Calu3 (cell line): ENCODE results near the gene SNU13. TPM values are rescaled to one million over a fixed set of nuclear protein-coding genes. Genes with fewer than 3 reads are reported as not detected.

Source experiments
- BruUV-seq: library from RNA; stranded (reverse); fragments of 400-500 nt; replicated peaks from 2 replicates; lab custom pipeline; 2021; lab: Mats Ljungman, UMichigan
- CTCF ChIA-PET: fragments of 300-600 bp; sonication (Branson Sonifier 250); formaldehyde crosslinking; loops from one replicate; lab custom pipeline; 2022; ENCODE audit warnings: antibody characterized with exemption; lab: Charles Lee
- DNase-seq: peaks from one replicate; pipeline ENCODE4 v3.0.0; 2022
- H3K27ac Mint-ChIP-seq: one replicate; pipeline ENCODE4 v1.8.0; 2022; ENCODE audit warnings: mixed read lengths; ENCODE audit not compliant: unreplicated experiment
- H3K27me3 Mint-ChIP-seq: one replicate; pipeline ENCODE4 v1.8.0; 2022; ENCODE audit warnings: mixed read lengths; ENCODE audit not compliant: unreplicated experiment
- H3K36me3 Mint-ChIP-seq: one replicate; pipeline ENCODE4 v1.8.0; 2022; ENCODE audit warnings: mild to moderate bottlenecking, moderate library complexity, mixed read lengths; ENCODE audit not compliant: insufficient read depth, unreplicated experiment
- H3K4me1 Mint-ChIP-seq: one replicate; pipeline ENCODE4 v1.8.0; 2022; ENCODE audit warnings: mild to moderate bottlenecking, low read depth, mixed read lengths; ENCODE audit not compliant: unreplicated experiment
- H3K4me3 Mint-ChIP-seq: one replicate; pipeline ENCODE4 v1.8.0; 2022; ENCODE audit warnings: mild to moderate bottlenecking, low read depth, moderate library complexity, mixed read lengths; ENCODE audit not compliant: unreplicated experiment
- H3K9me3 Mint-ChIP-seq: one replicate; pipeline ENCODE4 v1.8.0; 2022; ENCODE audit warnings: low read depth, mixed read lengths; ENCODE audit not compliant: unreplicated experiment
- CTCF ChIP-seq: fragments of 200-600 bp; IDR thresholded peaks from one replicate; pipeline ENCODE4 v1.8.0; 2022; ENCODE audit warnings: antibody characterized with exemption; ENCODE audit not compliant: unreplicated experiment
- intact Hi-C: fragments of 100-400 bp; cut with micrococcal nuclease; formaldehyde crosslinking; loops from one replicate; pipeline ENCODE4 v1.10.0; 2022; ENCODE audit not compliant: unreplicated experiment
- total RNA-seq: library from RNA; stranded (reverse); gene quantifications from 2 replicates; pipeline ENCODE4 v1.2.3, GENCODE V29; 2022

Gene SNU13
- total RNA-seq, 1 experiment from 2014 or later = 213 TPM

- DNase-seq = no peak
- H3K4me3 Mint-ChIP-seq = no peak overlapping the region
- BruUV-seq = no TSS peak
- H3K27me3 Mint-ChIP-seq = peaks cover 14% of the 10 kb centered on the region
- no peaks in the 10 kb centered on the region for H3K36me3 Mint-ChIP-seq
- no peak for TF ChIP-seq CTCF
- no peaks in the 10 kb centered on the region for H3K4me1 Mint-ChIP-seq
- no peaks in the 10 kb centered on the region for H3K9me3 Mint-ChIP-seq
- H3K27ac Mint-ChIP-seq = no peak overlapping the region
- CTCF ChIA-PET = no interaction called here
- intact Hi-C loops = no loop called here
Measured at GRCh38 chr22:41702763-41703162, 14.1 kb upstream of the SNU13 start.

- no peak overlapping the region for H3K4me3 Mint-ChIP-seq
- no peaks in the 10 kb centered on the region for H3K4me1 Mint-ChIP-seq
- TF ChIP-seq CTCF = no peak
- CTCF ChIA-PET = no interaction called here
- no peak for DNase-seq
- BruUV-seq = no TSS peak
- H3K9me3 Mint-ChIP-seq = no peaks in the 10 kb centered on the region
- intact Hi-C loops = no loop called here
- H3K27me3 Mint-ChIP-seq = no peaks in the 10 kb centered on the region
- peaks cover 5% of the 10 kb centered on the region for H3K36me3 Mint-ChIP-seq
- H3K27ac Mint-ChIP-seq = no peak overlapping the region
Measured at GRCh38 chr22:41700108-41700364, 11.4 kb upstream of the SNU13 start.

GRCh38 chr22:41699264-41700107 lies 10.8 kb upstream of the SNU13 start, which contains the start of gene MEI1:
Gene MEI1, plus strand, starts transcription at chr22:41699503. Its CDS starts 36 bp downstream, at chr22:41699539.
- CTCF ChIA-PET = no interaction called here
- Mint-ChIP-seq H3K9me3 (no peaks in the 10 kb centered on the region), H3K27ac (no peak within 1 kb of the TSS), H3K27me3 (no peaks in the 10 kb centered on the region), H3K36me3 (peaks cover 5% of the 10 kb centered on the region), H3K4me3 (no peak within 1 kb of the TSS), H3K4me1 (no peaks in the 10 kb centered on the region)
- intact Hi-C loops = no loop called here
- TF ChIP-seq CTCF = no peak
- BruUV-seq = no TSS peak
- no peak for DNase-seq

- CTCF ChIA-PET = interaction anchor here (0.5 to 2.6 kb wide), 29 partner anchors 9 to 1524 kb away, joined by 3 to 25 read pairs (median 5); partner anchors contain the start of genes CCDC134, DESI1, POLDIP3 and SNU13
- Mint-ChIP-seq H3K27me3 (no peaks in the 10 kb centered on the region), H3K27ac (peak overlapping the region; percentile 60), H3K4me1 (no peaks in the 10 kb centered on the region), H3K36me3 (peaks cover 5% of the 10 kb centered on the region), H3K4me3 (peak overlapping the region; percentile 55), H3K9me3 (no peaks in the 10 kb centered on the region)
- peak; percentile 95 for DNase-seq
- BruUV-seq = no TSS peak
- peak; percentile 95 for TF ChIP-seq CTCF
- intact Hi-C loops = loop anchor here (1.0 kb wide), 1 partner anchor 244 kb away; no protein-coding TSS in a partner anchor
Measured at GRCh38 chr22:41697126-41697775, 8.6 kb upstream of the SNU13 start.
